Ureter (tissue), 1 donor: Measurements from ENCODE around the gene ASB2. TPM values are rescaled to one million over a fixed set of nuclear protein-coding genes. Genes with fewer than 3 reads are reported as not detected.
A peak's percentile ranks its signal among the peaks of the same experiment; 100 is the strongest.

Source experiments
- DNase-seq: peaks from one replicate; pipeline ENCODE4 v3.0.0-alpha.2; 2020; ENCODE audit warnings: low spot score
- total RNA-seq: library from RNA; stranded (reverse); gene quantifications from one replicate; pipeline ENCODE4 v1.2.4, GENCODE V29; 2023
- donor health status: DM: yes; HTN: yes; CAD: no.

The ASB2 gene
- total RNA-seq, 1 donor from 2014 or later: 35.1 TPM

DNA sequence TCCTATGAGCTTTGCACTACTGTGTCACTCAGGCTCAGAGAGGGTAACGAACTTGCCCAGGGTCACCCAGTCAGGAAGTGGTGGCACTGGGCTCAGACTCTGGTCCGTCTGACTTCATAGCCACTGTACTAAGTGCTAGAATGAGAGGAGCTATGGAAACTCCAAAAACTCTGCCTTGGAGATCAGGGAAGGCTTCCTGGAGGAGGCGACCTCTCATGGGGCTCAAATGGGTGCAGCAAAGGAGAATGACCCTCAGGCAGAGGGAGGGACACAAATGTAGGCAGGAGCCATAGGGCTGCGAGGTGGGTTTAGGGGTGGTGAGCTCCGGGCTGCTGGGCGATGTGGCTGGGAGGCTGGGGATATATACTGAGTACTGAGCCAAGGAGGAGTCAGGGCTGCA is 23.9 kb upstream of the ASB2 start:
- no peak for DNase-seq

GRCh38 chr14:93999573-93999972 is 23.2 kb upstream of the ASB2 start:
- DNase-seq: no peak

DNA sequence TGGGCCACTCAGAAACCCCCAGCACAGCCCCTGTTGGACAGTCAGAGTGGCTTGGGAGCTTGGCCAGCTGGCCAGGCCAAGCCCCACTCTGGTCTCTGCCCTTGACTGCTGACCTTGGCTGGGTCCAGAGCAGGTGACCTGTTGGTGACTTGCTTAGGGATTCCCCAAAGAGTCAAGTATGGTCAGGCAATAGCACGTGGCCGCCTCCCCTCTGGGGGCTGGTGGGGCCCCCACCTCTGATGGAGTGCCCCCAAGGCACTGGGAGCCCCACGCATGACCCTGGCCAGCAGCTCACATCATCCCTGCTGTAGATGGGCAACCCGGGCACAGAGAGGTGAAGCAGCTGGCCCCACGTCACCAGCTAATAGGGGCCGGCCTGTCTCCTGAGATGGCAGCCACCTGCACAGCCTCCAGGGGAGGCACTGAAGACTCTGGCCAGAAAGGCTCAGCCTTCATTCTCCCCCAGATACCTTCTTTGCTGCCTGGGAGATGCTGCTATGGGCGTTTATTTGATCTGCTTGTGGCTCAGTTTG is 22.6 kb upstream of the ASB2 start:
- DNase-seq: no peak

GRCh38 chr14:93997916-93998870 is 21.8 kb upstream of the ASB2 start:
- no peak for DNase-seq

DNA sequence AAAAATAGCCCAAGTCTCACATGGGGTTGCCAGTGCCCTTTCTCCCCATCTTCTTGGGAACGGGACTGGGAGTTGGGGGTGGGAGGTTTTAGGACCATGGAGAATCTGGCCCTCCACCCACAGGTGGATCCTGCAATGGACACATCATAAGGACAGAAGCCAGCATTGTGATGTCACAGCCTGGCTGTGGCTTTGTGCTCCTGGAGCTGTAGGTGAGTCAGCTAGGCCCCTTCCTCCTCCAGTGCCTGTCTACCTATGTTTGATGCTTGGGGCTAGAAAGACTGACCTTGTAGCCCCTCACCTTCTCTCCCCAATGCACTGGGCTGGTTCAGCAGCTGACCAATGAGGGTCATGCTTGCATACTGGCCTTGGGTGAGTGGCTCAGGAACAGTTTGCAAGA is 20.7 kb upstream of the ASB2 start, which contains the start of gene CCDC197:
Gene CCDC197 (plus strand): TSS at position 220 of the 400 bp plus-strand sequence. CDS start 831 bp downstream, outside the sequence.
- DNase-seq: no peak

DNA sequence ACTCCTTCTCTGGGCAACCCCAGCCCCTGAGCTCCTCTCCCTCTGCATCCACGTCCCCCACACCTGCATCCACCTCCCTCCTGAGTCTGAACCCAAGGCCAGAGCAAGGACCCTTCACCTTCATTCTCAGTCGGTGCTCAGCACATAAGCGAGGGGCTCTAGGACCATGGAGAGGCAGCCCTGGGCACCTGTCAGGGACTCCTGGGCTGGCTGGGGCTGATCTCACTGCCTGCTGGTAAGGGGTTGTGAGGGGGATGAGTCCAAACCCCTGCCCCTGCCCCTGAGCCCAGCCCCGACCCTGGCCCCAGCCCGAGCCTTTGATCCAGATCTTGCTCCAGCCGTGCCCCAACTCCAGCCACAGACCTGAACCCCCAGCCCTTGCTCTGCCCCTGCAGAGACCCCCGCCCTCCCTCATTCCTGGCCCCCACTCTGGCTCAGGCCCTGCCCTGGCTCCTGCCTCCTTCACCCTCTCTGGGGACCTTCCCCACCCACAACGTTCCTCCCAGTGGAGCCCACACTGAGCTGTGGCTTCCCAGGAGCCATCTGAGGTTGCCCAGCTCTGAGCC is 19.8 kb upstream of the ASB2 start:
- DNase-seq: no peak

DNA sequence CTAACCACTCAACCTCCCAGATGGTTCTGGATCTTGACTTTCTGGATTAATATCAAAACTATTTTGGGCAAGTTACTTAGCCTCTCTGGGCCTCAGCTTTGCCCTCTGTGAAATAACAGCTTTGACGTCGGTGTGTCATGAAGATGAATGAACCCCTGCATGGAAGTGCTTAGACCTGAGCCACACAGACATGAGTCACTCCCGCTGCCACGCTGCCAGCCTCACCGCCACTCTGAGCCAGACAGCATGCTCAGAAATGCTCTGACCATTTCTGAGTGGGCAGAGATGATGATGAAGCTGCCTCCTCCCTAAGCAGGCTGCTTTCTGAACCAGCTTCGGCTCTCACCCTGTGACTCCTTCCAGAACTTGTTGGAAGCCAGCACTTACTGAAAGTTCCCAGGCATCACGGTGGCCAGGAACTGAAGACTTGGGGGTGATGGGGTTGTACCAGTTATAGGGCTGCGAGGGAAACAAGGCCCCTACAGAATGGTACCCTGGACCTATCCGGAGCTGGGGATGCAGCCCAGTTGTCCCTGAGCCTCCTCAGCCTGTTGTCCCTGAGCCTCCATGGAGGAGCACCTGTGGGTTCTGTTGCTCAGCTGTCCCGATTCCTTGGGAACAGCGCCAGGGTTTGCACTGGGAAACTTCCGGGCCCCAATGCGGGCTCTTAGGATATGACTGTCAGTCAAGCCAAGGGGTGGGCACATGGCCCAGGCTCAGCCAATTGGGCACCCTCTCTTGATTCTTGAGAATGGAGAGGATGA is 18.7 kb upstream of the ASB2 start:
- DNase-seq: no peak

DNA sequence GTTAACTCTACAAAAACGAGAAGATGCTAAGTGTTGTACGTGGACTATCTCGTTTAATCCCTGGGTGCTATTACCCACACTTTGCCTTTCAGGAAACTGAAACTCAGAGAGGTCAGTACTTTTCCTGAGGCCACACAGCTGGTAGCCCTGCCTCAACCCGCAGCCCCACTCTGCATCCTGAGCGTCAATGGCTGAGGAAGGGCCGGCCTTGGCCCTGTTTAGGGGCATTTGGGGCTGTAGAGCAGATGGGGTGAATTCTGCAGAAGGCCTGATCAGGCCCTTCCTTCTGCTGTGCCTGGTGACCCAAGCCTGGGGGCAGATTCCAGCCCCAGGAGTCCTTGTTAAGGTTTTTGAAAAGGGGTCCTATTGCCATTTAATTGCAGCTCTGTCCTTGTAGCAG is 17.0 kb upstream of the ASB2 start:
- no peak for DNase-seq

- DNase-seq: no peak
These were observed 15.3 kb upstream of the ASB2 start for GRCh38 chr14:93991649-93992048.

- DNase-seq: no peak
These were observed 14.8 kb upstream of the ASB2 start for GRCh38 chr14:93991212-93991611.

DNA sequence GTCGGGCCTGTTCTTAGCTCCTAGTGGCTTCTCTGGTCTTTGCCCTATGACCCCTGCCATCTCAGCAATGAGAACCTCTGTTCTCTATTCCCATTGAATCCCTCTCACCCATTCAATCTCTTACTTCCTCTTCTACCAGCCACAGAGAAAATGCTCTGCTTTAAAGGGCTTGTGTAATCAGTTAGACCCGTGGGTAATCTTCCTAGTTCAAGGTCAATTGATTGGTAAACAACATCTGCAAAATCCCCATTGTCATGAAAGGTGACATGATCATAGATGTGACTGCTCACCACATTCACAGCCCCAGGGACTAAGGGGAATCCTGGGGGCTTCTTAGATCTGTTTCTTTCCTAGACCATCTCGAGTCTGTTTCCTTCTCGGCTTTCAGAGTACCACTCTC is 13.6 kb upstream of the ASB2 start:
- DNase-seq: no peak

DNA sequence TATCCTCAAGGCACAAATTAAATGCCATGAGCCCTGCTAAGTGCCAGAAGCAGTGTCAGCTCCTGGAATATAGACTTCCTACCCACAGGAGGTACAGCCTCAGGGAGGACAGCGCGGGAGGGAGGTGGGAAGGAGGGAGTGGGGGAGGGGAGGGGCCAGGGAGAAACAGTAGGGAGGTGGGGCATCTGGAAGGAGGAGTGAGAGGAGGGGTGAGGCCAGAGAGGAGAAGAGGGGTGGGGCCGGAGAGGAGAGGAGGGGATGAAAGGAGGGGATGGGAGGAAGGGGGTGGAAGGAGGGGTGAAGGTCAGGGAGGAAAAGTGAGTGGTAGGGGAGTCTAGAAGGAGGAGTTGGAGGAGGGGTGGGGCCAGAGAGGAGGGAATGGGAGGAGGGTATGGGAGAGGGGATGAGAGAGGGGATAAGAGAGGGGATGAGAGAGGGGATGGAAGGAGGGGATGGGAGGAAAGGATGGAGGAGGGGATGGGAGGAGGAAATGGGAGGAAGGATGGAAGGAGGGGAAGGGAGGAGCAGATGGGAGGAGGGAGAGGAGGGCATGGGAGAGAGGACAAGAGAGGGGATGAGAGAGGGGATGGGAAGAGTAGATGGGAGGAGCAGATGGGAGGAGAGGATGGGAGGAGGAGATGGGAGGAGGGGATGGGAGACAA is 11.6 kb upstream of the ASB2 start:
- no peak for DNase-seq

- DNase-seq: no peak
These were observed 11.0 kb upstream of the ASB2 start for GRCh38 chr14:93987376-93987775.

DNA sequence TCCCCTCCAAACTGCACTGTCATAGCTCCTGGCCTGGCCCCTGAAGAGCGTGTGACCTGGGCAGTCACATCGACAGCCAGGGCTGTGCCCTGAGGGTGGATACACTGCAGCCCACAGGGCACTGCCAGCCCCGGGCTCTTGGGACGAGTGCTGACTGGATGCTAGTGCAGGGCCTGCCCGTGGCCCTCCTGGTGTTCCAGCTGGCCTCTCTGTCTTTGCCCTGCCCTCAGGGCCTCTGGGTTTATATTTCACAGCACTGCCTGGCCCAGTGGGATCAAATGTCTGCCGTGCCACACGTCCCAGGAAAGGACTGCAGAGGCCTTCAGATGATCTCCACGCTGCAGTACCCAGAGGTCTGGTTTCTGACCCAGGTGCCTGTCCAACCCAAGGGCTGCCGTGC is 10.6 kb upstream of the ASB2 start:
- DNase-seq: no peak

DNA sequence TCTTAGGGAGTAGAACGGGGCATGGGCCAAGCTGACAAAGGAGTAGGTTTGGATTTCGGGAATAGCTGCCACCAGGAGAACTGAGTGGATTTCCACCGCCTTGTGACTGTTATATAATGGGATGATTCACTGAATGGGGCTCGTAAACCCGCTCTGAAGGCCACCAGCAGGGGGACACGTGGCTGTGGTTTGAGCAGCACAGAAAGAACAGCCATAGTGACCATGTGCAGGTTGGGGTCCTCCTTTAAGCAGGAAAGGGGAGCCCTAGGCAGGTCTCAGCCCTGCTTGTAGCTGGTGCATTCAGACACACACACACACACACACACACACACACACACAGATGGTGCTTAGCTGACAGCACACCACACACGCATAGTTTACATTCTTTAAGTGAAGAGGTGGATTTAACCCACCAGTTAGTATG is 8.6 kb upstream of the ASB2 start:
- DNase-seq: peak; percentile 63

- no peak for DNase-seq
These were observed 7.7 kb upstream of the ASB2 start for GRCh38 chr14:93984070-93984469.

GRCh38 chr14:93982230-93983007 is 6.0 kb upstream of the ASB2 start:
- no peak for DNase-seq

GRCh38 chr14:93981316-93982229 is 5.2 kb upstream of the ASB2 start:
- DNase-seq: no peak

- peak; percentile 79 for DNase-seq
These were observed 4.3 kb upstream of the ASB2 start for GRCh38 chr14:93980456-93981201.
